ENCODE data around the gene RUBCN.
"Not testable (repeated sequence)": the region's sequence is repeated elsewhere in the genome, so short reads cannot be mapped to it uniquely, and the experiment has no call there.

The RUBCN gene

GRCh38 chr3:197734667-197735318, 1.9 kb downstream of the RUBCN start:
- no peak overlapping the region for H3K27ac ChIP-seq
- TF ChIP-seq CTCF (conservative IDR thresholded peaks at IDR 0.05) (no peak), ZFX (IDR thresholded peaks at IDR 0.05) (no peak)

GRCh38 chr3:197733042-197733441, 3.7 kb downstream of the RUBCN start:
- no peak overlapping the region for H3K27ac ChIP-seq
- TF ChIP-seq CTCF (conservative IDR thresholded peaks at IDR 0.05) (no peak), ZFX (IDR thresholded peaks at IDR 0.05) (no peak)

GRCh38 chr3:197731483-197731882, 5.2 kb downstream of the RUBCN start:
- not testable (repeated sequence) for H3K27ac ChIP-seq

GRCh38 chr3:197730770-197731169, 5.9 kb downstream of the RUBCN start:
- not testable (repeated sequence) for H3K27ac ChIP-seq

- no peak overlapping the region for H3K27ac ChIP-seq
- TF ChIP-seq ZFX (IDR thresholded peaks at IDR 0.05) (no peak), CTCF (conservative IDR thresholded peaks at IDR 0.05) (no peak)
Observed at GRCh38 chr3:197730200-197730599, 6.5 kb downstream of the RUBCN start.

GRCh38 chr3:197728487-197728886, 8.2 kb downstream of the RUBCN start:
- H3K27ac ChIP-seq = no peak overlapping the region
- TF ChIP-seq CTCF (conservative IDR thresholded peaks at IDR 0.05) (no peak), ZFX (IDR thresholded peaks at IDR 0.05) (no peak)

- not testable (repeated sequence) for H3K27ac ChIP-seq
Observed at GRCh38 chr3:197727878-197728277, 8.8 kb downstream of the RUBCN start.

- TF ChIP-seq CTCF (conservative IDR thresholded peaks at IDR 0.05) (no peak), ZFX (IDR thresholded peaks at IDR 0.05) (no peak)
Observed at GRCh38 chr3:197722734-197723133, 14.0 kb downstream of the RUBCN start.

GRCh38 chr3:197720694-197721093, 16.0 kb downstream of the RUBCN start:
- no peak overlapping the region for H3K27ac ChIP-seq
- TF ChIP-seq ZFX (IDR thresholded peaks at IDR 0.05) (no peak), CTCF (conservative IDR thresholded peaks at IDR 0.05) (no peak)

More at GRCh38 chr3:197722734-197723133, 14.0 kb downstream of the RUBCN start:
- no peak overlapping the region for H3K27ac ChIP-seq
